Measurements from ENCODE around the gene SURF6. TPM values are rescaled to one million over a fixed set of nuclear protein-coding genes. Genes with fewer than 3 reads are reported as not detected.
"Not testable (repeated sequence)": the region's sequence is repeated elsewhere in the genome, so short reads cannot be mapped to it uniquely, and the experiment has no call there.

The SURF6 gene
- total RNA-seq, 1 donor from 2014 or later: 21.7 TPM

DNA sequence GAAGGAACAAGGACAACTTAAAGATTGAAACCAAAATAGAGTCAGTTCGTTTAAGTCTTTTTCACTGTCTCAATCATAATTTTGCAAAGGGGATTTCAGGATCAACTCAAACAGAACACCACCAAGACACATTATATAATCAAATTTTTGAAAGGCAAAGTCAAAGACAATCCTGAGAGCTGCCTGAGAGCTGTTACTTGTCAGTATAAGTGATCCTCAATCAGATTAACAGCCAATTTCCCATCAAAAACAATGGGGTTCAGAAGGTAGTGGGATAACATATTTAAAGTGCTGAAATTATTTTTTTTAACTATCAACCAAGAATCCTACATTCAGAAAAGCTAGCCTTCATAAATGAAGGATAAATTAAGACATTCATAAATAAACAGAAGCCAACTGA is 41.7 kb downstream of the SURF6 start:
- H3K27me3 Mint-ChIP-seq (ENCODE audit: unreplicated experiment): peaks cover 1% of the 10 kb centered on the region
- DNase-seq (ENCODE audit: low spot score): no peak
- no peak overlapping the region for H3K4me3 Mint-ChIP-seq (ENCODE audit: unreplicated experiment)
- peaks cover 17% of the 10 kb centered on the region for H3K9me3 Mint-ChIP-seq (ENCODE audit: unreplicated experiment)
- H3K36me3 Mint-ChIP-seq (ENCODE audit: low read depth, unreplicated experiment): peaks cover 11% of the 10 kb centered on the region
- no peak overlapping the region for H3K27ac Mint-ChIP-seq (ENCODE audit: unreplicated experiment)
- no peaks in the 10 kb centered on the region for H3K4me1 Mint-ChIP-seq (ENCODE audit: unreplicated experiment)
- TF ChIP-seq, protein P1, sequence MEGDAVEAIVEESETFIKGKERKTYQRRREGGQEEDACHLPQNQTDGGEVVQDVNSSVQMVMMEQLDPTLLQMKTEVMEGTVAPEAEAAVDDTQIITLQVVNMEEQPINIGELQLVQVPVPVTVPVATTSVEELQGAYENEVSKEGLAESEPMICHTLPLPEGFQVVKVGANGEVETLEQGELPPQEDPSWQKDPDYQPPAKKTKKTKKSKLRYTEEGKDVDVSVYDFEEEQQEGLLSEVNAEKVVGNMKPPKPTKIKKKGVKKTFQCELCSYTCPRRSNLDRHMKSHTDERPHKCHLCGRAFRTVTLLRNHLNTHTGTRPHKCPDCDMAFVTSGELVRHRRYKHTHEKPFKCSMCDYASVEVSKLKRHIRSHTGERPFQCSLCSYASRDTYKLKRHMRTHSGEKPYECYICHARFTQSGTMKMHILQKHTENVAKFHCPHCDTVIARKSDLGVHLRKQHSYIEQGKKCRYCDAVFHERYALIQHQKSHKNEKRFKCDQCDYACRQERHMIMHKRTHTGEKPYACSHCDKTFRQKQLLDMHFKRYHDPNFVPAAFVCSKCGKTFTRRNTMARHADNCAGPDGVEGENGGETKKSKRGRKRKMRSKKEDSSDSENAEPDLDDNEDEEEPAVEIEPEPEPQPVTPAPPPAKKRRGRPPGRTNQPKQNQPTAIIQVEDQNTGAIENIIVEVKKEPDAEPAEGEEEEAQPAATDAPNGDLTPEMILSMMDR (IDR thresholded peaks at IDR 0.05; ENCODE audit: unreplicated experiment): no peak

- H3K36me3 Mint-ChIP-seq (ENCODE audit: low read depth, unreplicated experiment): peaks cover 11% of the 10 kb centered on the region
- no peak for DNase-seq (ENCODE audit: low spot score)
- H3K4me1 Mint-ChIP-seq (ENCODE audit: unreplicated experiment): no peaks in the 10 kb centered on the region
- H3K4me3 Mint-ChIP-seq (ENCODE audit: unreplicated experiment): no peak overlapping the region
- H3K9me3 Mint-ChIP-seq (ENCODE audit: unreplicated experiment): peaks cover 17% of the 10 kb centered on the region
- peaks cover 1% of the 10 kb centered on the region for H3K27me3 Mint-ChIP-seq (ENCODE audit: unreplicated experiment)
- no peak overlapping the region for H3K27ac Mint-ChIP-seq (ENCODE audit: unreplicated experiment)
- TF ChIP-seq, protein P1 (IDR thresholded peaks at IDR 0.05; ENCODE audit: unreplicated experiment): no peak
Measured at GRCh38 chr9:133290751-133291302, 45.2 kb downstream of the SURF6 start.

- peaks cover 10% of the 10 kb centered on the region for H3K9me3 Mint-ChIP-seq (ENCODE audit: unreplicated experiment)
- no peaks in the 10 kb centered on the region for H3K27me3 Mint-ChIP-seq (ENCODE audit: unreplicated experiment)
- TF ChIP-seq, protein P1 (IDR thresholded peaks at IDR 0.05; ENCODE audit: unreplicated experiment): no peak
- peaks cover 3% of the 10 kb centered on the region for H3K36me3 Mint-ChIP-seq (ENCODE audit: low read depth, unreplicated experiment)
- no peaks in the 10 kb centered on the region for H3K4me1 Mint-ChIP-seq (ENCODE audit: unreplicated experiment)
- no peak overlapping the region for H3K4me3 Mint-ChIP-seq (ENCODE audit: unreplicated experiment)
- no peak overlapping the region for H3K27ac Mint-ChIP-seq (ENCODE audit: unreplicated experiment)
- DNase-seq (ENCODE audit: low spot score): no peak
Measured at GRCh38 chr9:133286523-133286922, 49.5 kb downstream of the SURF6 start.

DNA sequence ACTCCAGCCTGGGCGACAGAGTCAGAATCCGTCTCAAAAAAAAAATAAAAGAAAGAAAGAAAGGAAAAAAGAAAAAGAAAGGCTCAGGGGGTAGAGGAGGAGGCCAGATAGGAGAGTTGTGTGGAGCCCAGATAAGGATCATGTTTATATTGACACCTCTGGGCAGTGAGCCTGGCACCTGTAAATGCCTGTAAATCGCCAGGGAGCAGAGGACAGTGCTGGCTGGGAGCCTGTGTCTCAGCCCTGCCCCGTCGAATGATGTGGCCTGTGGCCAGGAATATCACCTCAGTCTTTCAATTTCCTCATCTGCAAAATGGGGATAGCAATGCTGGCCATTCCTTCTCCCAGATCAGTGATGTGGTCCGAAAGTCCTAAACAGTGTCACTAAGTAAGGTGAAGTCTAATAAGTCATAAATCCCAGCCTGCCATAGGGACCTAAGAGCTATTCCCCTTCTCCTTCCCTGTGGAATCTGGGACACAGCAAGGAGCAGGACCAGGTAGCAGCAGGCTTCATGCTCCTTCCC is 50.7 kb downstream of the SURF6 start:
- H3K27ac Mint-ChIP-seq (ENCODE audit: unreplicated experiment): no peak overlapping the region
- no peak overlapping the region for H3K4me3 Mint-ChIP-seq (ENCODE audit: unreplicated experiment)
- H3K4me1 Mint-ChIP-seq (ENCODE audit: unreplicated experiment): no peaks in the 10 kb centered on the region

DNA sequence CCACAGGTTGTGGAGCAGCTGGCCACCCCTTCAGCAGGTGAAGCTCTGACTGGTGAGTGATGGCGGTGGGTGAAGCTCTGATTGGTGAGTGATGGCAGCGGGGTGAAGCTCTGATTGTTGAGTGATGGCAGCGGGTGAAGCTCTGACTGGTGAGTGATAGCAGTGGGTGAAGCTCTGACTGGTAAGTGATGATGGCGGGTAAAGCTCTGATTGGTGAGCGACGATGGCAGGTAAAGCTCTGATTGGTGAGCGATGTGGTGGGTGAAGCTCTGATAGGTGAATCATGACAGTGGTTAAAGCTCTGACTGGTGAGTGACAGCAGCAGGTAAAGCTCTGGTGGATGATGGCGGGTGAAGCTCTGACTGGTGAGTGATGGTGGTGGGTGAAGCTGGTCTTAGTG is 51.6 kb downstream of the SURF6 start:
- no peak for DNase-seq (ENCODE audit: low spot score)
- Mint-ChIP-seq H3K27me3 (ENCODE audit: unreplicated experiment) (no peaks in the 10 kb centered on the region), H3K4me3 (ENCODE audit: unreplicated experiment) (no peak overlapping the region), H3K36me3 (ENCODE audit: low read depth, unreplicated experiment) (no peaks in the 10 kb centered on the region), H3K9me3 (ENCODE audit: unreplicated experiment) (no peaks in the 10 kb centered on the region), H3K4me1 (ENCODE audit: unreplicated experiment) (no peaks in the 10 kb centered on the region), H3K27ac (ENCODE audit: unreplicated experiment) (no peak overlapping the region)
- TF ChIP-seq, protein P1 (IDR thresholded peaks at IDR 0.05; ENCODE audit: unreplicated experiment): no peak

More for the DNA sequence above, 50.7 kb downstream of the SURF6 start:
- Mint-ChIP-seq H3K9me3 (ENCODE audit: unreplicated experiment) (peaks cover 3% of the 10 kb centered on the region), H3K27me3 (ENCODE audit: unreplicated experiment) (no peaks in the 10 kb centered on the region), H3K36me3 (ENCODE audit: low read depth, unreplicated experiment) (no peaks in the 10 kb centered on the region)
- no peak for DNase-seq (ENCODE audit: low spot score)
- TF ChIP-seq, protein P1 (IDR thresholded peaks at IDR 0.05; ENCODE audit: unreplicated experiment): no peak

DNA sequence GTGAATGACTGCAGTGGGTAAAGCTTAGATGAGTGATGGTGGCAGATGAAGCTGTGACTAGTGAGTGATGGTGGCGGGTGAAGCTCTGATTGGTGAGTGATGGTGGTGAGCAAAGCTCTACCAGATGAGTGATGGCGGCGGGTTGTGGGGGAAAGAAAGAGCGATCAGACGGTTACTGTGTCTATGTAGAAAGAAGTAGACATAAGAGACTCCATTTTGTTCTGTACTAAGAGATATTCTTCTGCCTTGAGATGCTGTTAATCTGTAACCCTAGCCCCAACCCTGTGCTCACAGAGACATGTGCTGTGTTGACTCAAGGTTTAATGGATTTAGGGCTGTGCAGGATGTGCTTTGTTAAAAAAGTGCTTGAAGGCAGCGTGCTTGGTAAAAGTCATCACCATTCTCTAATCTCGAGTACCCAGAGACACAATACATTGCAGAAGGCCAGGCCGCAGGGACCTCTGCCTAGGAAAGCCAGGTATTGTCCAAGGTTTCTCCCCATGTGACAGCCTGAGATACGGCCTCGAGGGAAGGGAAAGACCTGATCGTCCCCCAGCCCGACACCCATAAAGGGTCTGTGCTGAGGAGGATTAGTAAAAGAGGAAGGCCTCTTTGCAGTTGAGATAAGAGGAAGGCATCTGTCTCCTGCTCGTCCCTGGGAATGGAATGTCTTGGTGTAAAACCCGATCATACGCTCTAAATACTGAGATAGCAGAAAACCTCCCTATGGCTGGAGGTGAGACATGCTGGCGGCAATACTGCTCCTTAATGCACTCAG is 52.5 kb downstream of the SURF6 start:
- not testable (repeated sequence) for H3K36me3 Mint-ChIP-seq (ENCODE audit: low read depth, unreplicated experiment); H3K9me3 Mint-ChIP-seq (ENCODE audit: unreplicated experiment); H3K27ac Mint-ChIP-seq (ENCODE audit: unreplicated experiment); H3K4me3 Mint-ChIP-seq (ENCODE audit: unreplicated experiment); H3K27me3 Mint-ChIP-seq (ENCODE audit: unreplicated experiment); DNase-seq (ENCODE audit: low spot score); H3K4me1 Mint-ChIP-seq (ENCODE audit: unreplicated experiment)

Data from endothelial cell (in vitro differentiated cells).